Skeletal muscle cell (primary cell): ENCODE measurements around the gene NEU1.

Source experiments
- DNase-seq: peaks from one replicate; pipeline ENCODE4 v3.0.0-alpha.2; 2010; ENCODE audit warnings: low read depth
- H3K4me3 ChIP-seq: 2 replicates; pipeline ENCODE4 v1.5.1; 2011; ENCODE audit warnings: low read depth, mild to moderate bottlenecking, control low read depth, low read length, moderate library complexity

The NEU1 gene

DNA sequence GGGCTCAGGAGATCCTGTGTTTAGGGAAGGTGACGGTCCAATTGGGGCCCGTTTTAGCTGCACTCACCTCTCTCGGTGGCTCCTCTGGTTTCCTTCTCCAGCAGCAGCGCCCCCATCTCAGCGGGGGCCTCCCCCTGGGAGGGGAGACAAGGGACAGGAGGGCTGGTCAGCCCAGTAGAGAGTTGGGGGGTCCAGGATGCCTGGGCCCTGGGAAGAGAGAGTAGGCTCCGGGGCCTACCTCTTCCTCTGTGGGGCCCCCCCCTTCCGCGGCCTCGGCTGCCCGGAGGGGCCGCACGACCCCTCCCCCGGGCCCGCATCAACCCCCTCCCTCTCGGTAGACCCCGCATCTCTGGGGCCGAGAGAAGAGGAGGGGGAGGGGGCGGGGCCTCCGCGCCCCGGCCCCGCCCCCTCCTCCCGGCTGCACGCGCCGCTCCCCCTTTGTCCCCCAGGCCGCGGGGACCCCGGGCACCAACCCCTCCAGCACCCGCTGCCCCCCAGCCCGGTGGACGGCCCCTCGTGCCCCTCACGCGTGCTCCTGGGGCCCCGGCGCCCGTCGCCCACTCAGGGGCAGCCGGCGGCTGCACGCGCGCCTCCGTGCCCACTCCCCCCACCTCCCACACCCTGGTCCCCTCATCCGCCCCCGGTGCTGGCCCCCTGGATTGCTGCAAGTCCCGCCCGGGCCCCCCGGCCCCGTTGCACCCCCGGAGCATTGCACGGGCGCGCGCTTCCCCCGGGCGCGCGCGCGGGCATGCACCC is 34.4 kb upstream of the NEU1 start:
- peak overlapping the region; percentile 77 for H3K4me3 ChIP-seq
- no peak for DNase-seq

GRCh38 chr6:31896493-31896855 is 33.9 kb upstream of the NEU1 start:
- peak overlapping the region; percentile 77 for H3K4me3 ChIP-seq
- DNase-seq = no peak

DNA sequence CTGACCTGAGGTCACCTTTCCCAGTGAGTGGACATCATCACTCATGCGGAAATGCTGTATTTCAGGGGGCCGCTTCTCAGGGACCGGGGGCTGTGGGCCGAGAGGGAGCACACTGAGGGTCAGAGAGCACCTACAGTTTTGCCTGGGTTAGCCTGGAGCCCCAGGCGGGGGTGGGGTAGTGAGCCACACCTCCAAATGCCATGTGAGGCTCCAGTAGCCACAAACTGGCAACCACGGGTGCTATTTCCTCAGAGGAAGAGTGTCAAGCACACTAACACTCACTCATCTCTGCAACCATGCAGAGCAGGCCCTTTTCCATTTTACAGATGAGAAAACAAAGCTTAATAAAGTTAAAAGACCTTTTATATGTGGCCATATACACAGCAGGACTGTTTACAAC is 30.2 kb upstream of the NEU1 start:
- no peak overlapping the region for H3K4me3 ChIP-seq
- DNase-seq = no peak

DNA sequence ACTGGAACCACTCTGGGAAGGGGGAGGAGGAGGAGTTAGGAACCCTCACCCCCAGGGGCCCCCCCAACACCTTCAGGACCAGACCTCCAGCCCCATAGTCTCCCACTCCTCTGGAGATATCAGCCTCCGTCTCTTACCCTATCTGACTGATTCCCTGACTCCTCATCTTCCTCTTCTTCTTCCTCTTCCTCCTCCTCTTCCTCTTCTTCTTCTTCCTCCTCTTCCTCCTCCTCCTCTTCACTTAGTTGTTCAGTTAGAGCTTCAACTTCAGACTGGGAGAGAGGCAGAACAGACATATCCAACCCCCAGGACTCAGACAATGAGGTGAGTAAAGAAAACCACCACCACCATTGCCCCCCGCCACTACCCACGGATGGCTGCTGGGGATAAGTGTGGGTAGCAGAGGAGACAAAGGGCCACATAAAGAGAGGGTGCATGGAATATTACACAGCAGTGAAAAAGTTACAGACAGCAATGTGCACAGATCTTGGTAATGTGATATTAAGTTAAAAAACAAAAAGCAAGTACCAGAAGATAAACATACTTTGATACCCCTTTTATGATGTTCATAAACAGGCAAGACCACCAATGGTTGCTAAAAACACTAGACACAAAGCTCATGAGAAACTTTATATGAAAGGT is 26.8 kb upstream of the NEU1 start:
- no peak overlapping the region for H3K4me3 ChIP-seq
- no peak for DNase-seq

DNA sequence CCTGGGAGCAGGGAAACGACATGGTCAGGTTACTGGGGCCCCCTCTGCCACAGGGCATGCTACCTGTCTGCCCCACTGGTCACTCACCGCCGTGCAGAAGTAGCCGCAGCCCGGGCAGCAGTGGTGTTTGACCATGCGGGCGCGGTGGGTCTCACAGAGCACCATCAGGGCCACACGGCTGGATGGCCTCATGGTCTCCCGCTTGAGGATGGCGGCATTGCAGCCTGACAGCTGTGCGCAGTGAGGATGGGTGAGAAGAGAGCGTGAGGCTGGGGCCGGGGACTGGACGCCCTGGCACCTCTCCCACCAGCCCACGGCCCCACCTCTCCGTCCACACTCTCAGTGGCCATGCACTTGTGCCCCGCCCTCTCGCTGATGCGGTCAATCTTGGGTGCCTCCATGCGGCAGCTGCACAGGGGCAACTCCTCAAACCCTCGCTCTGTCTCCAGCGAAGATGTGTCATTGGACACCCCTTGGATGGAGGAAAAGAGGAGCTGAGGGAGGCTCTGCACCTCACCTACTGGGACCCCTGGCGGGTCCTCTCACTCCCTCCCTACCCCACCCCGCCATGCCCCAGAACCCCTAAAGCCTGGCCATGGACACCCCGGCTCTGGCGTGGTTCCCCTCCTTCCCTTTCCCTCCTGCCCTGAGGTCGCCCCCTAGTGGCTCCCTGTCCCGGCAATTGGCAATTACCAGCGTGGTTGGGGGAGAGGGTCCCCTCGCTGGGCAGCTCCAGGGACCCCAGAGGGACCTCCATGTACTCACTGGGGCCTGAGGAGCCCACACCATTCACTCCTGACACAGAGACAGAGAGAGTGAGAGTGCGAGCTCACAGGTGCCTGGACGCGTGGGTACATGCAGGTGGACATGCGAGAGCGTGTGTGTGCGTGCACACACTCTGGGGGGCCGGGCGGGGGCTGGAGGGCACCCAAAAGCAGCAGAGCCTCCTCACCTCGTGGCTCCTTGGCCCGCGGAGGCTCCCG is 25.9 kb upstream of the NEU1 start:
- no peak for DNase-seq
- H3K4me3 ChIP-seq = no peak overlapping the region

DNA sequence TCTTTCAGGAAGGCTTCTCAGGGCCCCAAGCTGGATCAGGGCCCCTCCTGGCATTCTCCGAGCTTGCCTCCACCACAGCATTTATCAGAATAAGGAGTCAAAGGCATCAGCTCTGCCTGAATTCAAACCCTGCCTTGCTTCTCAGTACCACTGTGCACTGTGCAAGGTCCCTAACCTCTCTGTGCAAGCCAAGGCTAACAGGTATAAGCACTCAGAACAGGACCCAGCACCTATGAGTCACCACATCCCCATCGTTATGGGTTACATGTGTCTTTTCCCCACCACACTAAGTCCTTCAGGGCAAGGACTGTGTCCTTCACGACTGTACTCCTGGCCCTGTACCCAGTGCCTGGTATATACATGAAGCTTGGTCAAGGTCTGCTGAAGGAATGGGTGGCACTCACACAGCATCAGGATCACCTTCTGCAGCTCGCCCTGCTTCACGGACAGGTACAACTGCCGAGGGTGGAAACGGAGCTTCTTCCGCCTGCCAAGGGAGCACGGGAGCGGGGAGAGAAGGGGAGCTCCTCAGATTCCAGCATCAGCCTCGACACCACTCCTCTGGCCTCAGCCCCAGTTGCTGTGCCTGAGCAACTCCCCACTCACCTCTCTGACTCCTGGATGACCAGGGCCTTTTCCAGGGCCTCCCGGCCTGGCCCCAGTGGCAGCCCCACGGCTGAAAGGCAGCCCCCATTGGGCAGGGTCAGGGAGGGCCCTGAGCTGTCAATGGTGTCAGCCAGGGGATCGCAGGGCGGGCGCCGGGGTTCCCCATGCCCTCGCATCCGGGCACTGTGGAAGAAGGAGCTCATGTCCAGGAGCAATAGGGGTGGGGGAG is 24.8 kb upstream of the NEU1 start:
- H3K4me3 ChIP-seq = no peak overlapping the region
- no peak for DNase-seq

- no peak overlapping the region for H3K4me3 ChIP-seq
- no peak for DNase-seq
These were observed 23.9 kb upstream of the NEU1 start for GRCh38 chr6:31886541-31886991.

DNA sequence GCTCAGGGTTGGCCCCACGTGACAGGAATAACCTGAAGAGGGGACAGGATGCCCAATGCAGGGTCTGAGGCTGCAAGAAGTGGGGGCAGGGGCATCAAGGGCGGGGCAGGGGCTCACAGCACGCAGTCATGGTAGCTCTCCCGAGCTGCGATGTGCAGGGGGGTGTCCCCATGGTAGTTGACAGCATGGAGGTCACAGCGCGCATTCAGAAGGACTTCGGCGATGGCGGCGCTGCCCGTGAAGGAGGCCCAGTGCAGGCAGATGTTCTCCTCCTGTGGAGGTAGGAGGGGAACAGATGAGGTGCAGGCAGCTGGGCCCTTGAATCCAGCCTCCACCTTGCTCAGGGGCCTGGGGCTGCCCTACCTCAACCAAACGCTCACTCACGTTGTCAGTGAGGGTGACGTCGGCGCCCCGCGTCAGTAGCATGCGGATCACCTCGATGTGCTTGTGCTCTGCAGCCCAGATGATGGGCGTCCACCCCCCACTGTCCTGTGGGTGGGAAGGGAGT is 22.0 kb upstream of the NEU1 start:
- H3K4me3 ChIP-seq = no peak overlapping the region
- DNase-seq = no peak

DNA sequence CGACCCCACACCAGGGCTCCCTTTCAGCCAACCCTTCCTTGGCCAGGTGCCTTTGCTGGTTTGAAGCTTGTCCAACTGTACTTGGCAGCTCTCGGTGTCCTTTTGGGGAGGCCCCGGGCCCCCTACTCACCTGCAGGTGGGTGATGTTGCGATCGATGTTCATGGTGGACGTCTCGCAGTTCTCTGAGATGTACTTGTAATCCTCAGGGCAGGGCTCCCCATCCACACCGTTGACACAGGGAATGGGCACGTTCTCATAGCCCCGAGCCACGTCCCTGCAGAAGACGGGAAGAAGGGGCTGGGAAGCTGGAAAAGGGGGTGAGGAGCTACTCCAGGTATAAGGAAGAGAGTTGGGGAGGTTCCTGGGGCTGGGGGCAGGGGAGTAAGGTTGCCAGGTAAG is 21.1 kb upstream of the NEU1 start:
- no peak for DNase-seq
- H3K4me3 ChIP-seq = no peak overlapping the region

DNA sequence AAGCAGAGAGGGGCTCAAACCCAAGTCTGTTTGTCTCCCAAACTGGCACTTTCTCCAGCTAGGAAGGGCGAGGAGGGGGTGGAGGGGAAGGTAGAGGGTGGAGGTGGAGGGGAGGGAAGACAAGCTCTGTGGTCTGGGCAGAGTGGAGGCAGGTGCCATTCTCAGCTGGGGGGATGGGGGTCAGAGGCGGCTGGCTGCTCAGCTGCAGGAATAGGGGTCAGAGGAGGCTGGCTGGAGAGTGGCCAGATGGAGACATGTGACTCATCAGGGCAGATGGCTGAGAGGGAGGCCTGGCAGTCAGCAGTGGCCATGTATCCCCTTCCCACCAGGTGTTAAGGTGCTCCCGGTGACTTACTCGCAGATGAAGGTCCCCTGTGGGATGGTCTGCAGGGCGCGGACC is 19.7 kb upstream of the NEU1 start:
- no peak overlapping the region for H3K4me3 ChIP-seq
- no peak for DNase-seq

DNA sequence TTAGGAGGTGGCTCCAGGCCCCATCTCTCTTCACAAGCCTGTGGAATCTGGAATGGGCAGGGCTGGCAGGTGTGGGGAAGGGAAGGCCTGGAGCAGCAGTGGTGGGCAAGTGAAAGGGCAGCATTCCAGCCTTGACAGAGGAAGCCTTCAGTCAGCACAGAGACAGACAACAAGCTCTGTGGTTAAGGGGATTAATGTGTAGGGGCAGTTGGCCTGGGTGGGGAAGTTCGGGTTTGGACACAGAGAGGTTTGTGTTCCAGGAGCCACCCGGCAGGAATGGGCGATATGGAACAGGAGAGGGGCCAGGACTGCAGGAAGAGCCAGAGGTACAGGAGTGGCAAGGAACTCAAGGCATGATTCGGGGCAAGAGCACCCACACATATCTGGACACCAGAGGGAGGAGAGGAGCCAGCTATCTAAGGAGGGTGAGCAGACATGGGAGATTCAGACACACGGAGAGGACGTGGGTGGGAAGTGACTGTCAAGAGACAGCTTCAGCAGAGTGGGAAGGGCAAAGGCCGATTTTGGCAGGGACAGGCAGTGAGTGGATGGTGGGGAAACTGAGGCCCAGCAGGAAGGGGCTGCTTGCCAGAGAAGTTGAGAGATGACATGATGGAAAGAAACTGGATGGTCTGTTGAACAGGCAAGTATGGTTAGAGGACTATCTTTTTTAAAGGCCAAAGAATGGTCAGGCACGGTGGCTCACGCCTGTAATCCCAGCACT is 18.7 kb upstream of the NEU1 start:
- no peak overlapping the region for H3K4me3 ChIP-seq
- no peak for DNase-seq

- H3K4me3 ChIP-seq = no peak overlapping the region
- DNase-seq = no peak
These were observed 18.0 kb upstream of the NEU1 start for GRCh38 chr6:31880616-31881015.

GRCh38 chr6:31879901-31880300 is 17.3 kb upstream of the NEU1 start:
- no peak overlapping the region for H3K4me3 ChIP-seq
- DNase-seq = no peak

DNA sequence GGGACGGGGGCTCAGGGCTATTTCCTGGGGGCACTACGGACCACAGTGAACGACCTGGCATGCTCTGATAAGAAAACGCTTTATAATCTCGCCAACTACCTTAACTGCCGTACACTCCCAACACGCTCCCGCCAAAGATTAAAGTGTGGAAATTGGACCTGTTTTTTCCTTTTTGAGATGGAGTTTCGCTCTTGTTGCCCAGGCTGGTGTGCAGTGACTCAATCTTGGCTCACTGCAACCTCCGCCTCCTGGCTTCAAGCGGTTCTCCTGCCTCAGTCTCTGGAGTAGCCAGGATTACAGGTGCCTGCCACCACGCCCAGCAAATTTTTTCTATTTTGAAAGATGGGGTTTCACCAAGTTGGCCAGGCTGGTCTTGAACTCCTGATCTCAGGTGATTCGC is 16.5 kb upstream of the NEU1 start:
- H3K4me3 ChIP-seq = no peak overlapping the region
- no peak for DNase-seq

DNA sequence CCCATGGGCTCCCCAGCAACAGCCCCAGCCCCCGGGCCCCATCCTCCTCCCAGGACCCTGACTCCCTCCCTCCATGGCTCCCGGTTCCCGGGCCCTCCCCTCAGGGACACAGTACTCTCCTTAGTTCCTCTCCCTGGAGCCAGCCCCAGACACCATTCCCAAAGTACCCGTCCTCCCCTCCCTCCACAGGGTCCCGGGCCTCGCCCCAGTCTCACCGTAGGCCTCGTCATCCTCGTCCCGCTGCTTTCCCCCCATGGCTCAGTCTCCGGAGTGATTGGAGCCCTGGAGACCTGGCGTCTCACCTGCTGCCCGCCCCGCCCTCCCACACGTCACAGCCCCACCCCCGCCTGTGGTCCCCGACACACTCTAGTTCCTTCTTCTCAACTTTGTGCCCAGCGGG is 16.1 kb upstream of the NEU1 start, which contains the start of gene SLC44A4:
SLC44A4 (minus strand) TSS at position 272 of the 400 bp plus-strand sequence; CDS start at position 255, 17 bp downstream.
- no peak within 1 kb of the TSS for H3K4me3 ChIP-seq
- no peak for DNase-seq

GRCh38 chr6:31878222-31878621 is 15.6 kb upstream of the NEU1 start:
- no peak overlapping the region for H3K4me3 ChIP-seq
- DNase-seq = no peak

- no peak for DNase-seq
These were observed 15.1 kb upstream of the NEU1 start for GRCh38 chr6:31877651-31878161.

DNA sequence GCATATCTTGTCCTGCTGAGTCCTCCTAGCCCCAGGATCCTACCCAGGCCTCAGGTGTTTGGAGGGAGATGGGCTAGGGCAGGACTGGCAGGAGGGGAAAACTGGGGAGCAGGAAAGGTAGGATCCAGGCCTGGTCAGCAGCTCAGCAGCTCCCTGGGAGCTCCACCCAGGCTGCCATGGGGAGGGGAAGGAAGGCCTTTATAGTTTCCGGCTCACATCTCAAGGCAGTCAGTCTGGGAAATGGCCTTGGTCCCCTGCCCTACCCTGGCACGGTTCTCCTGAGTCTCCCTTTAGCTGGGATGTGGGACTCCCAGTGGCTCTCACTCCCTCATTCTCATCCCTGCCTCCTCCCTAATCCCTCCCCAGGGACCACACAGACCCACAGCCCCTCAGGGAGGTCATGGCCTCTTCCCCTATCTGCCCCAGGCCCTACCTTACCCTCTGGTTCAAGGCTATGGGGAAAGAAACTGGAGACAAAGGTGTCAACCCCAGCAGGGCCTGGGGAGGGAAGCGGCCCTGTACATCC is 14.6 kb upstream of the NEU1 start:
- no peak for DNase-seq
- H3K4me3 ChIP-seq = no peak overlapping the region

More at GRCh38 chr6:31877651-31878161, 15.1 kb upstream of the NEU1 start:
- H3K4me3 ChIP-seq = no peak overlapping the region
